GF-D8 (cell line): ENCODE results near the gene VGLL4.
"Not testable (repeated sequence)": the region's sequence is repeated elsewhere in the genome, so short reads cannot be mapped to it uniquely, and the experiment has no call there.

ENCODE experiments used
- DNase-seq: peaks from one replicate; lab custom pipeline; 2025; lab: John Stamatoyannopoulos, UW

VGLL4 gene

DNA sequence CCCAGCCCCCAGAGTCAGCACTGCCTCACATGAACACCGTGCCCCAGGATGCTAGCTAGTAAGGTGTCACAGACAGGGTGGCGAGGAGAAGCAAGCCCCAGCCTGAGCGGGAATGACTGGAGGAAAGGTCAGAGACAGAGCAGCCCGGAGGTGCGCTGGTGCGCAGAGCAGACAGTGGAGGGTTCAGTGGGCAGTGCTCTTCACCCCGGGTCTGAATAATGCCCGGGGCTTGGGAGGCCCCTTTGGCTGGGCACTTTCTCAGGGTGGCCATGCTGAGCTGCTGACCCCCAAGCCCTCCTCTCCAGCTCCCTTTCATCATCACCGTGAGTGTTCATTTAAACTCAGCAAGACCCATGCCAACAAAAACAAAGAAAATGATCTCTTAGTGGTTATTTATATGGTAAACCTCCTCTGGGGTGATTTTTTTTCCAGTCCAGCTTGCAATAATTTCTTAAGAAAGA lies 110.8 kb downstream of the VGLL4 start:
- DNase-seq = no peak

DNA sequence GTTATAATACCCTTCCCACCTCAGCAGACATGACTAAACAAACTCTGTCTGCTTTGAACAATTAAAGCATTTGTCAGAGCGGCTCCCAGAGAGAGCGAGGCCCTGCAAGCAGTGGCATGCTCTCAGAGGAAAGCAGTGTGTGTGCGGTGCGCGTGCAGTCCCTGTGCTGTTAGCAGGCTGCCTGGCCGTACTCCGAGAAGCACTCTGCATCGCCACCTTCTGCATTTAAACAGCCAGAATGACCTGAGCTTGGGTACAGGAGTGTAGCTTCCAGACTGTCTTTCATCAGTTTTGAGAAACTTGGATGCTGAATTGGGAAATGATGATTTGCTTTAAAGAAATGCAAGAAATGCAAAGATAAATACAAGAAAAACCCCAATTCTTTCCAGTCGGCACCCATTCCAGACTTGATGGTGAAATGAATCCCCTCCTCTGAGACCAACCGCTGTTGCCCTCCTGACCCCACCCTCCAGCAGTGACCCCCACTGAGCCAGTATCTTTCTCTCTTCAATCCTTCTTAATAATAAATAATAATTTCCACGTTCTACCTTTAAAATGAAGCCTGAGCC lies 113.5 kb downstream of the VGLL4 start:
- no peak for DNase-seq

- no peak for DNase-seq
Observed at GRCh38 chr3:11529281-11529680, 114.4 kb downstream of the VGLL4 start.

DNA sequence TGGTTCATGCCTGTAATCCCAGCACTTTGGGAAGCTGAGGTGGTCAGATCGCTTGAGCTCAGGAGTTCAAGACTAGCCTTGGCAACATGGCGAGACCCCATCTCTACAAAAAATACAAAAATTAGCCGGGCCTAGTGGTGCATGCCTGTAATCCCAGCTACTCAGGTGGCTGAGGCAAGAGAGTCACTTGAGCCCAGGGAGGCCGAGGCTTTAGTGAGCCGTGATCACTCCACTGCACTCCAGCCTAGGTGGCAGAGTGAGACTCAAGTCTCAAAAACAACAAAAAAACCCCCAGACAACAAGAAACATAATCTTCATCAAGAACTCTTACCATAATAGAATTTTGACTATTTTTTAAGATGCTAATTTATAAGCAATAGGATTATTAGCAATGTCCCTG lies 117.6 kb downstream of the VGLL4 start:
- not testable (repeated sequence) for DNase-seq

GRCh38 chr3:11523572-11524101 lies 120.1 kb downstream of the VGLL4 start:
- DNase-seq = no peak

- no peak for DNase-seq
Observed at GRCh38 chr3:11522953-11523571, 120.7 kb downstream of the VGLL4 start.

DNA sequence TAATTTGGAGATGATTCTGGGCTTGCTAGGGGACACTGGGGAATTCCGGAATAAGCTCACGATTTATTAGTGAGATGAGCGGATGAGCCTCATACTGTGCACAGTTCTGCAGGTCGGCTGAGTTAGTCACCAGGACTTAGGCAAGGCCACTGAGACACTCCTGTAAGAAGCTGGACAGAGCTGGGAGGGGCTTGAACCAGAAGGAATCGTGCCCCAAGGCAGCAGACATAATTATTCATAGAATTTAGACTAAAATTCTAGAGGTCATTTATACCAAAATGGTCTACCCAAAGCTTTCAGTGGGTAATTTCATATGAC lies 121.4 kb downstream of the VGLL4 start:
- no peak for DNase-seq

DNA sequence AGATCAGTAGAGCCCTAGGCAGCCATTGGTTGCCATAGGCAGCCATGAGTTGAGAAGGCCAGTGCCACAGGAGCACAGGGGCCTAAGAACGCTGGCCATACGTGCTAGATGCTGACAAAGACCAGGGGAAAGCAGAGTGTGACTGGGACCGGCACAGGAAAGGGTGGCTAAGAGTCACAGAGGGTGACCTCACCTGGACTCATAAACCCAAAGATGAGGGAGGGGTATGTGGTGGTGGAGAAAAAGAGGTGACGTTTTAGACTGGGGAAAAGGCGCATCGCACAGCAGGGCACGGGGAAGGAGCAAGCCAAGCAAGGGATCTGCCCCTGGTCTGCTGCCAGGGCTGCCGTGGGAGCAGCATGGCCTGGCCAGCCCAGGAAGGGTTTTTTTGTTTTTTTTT lies 122.5 kb downstream of the VGLL4 start:
- no peak for DNase-seq

GRCh38 chr3:11517601-11518000 lies 126.1 kb downstream of the VGLL4 start:
- no peak for DNase-seq

GRCh38 chr3:11514191-11514821 lies 129.4 kb downstream of the VGLL4 start:
- peak; percentile 34 for DNase-seq

DNA sequence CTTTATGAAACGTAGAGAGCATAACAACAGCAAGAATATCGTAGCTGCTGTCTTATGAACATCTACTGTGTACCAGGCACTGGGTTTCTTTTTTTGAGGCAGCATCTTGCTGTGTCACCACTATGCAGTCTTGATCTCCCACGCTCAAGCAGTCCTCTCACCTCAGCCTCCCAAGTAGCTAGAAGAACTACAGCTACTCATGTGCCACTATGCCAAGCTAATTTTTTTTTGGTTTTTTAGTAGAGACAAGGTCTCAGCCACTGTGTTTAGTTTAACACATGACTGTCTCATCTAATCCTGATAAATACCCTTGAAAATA lies 129.9 kb downstream of the VGLL4 start:
- DNase-seq = no peak

DNA sequence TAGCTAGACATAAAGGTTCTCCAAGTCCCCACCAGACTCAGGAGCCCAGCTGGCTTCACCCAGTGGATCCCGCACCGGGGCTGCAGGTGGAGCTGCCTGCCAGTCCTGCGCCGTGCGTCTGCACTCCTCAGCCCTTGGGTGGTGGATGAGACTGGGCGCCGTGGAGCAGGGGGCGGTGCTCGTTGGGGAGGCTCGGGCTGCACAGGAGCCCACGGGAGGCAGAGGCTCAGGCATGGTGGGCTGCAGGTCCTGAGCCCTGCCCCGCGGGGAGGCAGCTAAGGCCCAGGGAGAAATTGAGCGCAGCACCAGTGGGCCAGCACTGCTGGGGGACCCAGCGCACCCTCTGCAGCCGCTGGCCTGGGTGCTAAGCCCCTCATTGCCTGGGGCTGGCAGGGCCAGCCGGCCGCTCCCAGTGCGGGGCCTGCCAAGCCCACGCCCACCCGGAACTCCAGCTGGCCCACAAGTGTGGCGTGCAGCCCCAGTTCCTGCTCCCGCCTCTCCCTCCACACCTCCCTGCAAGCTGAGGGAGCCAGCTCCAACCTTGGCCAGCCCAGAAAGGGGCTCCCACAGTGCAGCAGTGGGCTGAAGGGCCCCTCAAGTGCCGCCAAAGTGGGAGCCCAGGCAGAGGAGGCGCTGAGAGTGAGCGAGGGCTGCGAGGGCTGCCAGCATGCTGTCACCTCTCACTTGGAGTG lies 130.4 kb downstream of the VGLL4 start:
- not testable (repeated sequence) for DNase-seq

DNA sequence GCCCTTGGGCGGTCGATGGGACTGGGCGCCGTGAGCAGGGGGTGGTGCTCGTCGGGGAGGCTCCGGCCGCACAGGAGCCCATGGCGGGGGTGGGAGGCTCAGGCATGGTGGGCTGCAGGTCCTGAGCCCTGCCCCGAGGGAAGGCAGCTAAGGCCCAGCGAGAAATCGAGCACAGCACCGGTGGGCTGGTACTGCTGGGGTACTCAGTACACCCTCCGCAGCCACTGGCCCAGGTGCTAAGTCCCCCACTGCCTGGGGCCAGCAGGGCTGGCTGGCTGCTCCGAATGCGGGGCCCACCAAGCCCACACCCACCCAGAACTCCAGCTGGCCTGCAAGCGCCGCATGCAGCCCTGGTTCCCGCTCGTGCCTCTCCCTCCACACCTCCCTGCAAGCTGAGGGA lies 132.1 kb downstream of the VGLL4 start:
- not testable (repeated sequence) for DNase-seq

DNA sequence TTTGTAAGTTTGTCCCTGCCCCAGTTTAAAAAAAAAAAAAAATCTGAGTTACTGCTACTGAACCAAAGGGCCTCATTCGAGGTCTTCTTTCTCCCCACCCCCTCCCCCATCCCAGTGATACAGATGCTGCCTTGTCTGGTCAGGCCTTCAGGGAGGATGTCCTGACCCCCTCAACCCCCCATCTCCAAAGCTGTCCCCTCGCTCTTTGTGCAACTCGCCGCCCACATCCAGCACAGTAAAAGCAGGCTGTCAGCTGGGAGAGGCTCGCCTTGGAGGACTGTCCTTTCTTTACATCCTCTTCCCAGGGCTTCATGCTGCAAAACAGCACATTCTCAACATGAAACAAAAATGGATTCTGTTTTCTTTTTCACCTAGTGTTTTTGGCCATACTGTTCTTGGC lies 133.4 kb downstream of the VGLL4 start:
- no peak for DNase-seq

GRCh38 chr3:11510001-11510340 lies 133.7 kb downstream of the VGLL4 start:
- no peak for DNase-seq

GRCh38 chr3:11509173-11510000 lies 134.3 kb downstream of the VGLL4 start:
- no peak for DNase-seq

DNA sequence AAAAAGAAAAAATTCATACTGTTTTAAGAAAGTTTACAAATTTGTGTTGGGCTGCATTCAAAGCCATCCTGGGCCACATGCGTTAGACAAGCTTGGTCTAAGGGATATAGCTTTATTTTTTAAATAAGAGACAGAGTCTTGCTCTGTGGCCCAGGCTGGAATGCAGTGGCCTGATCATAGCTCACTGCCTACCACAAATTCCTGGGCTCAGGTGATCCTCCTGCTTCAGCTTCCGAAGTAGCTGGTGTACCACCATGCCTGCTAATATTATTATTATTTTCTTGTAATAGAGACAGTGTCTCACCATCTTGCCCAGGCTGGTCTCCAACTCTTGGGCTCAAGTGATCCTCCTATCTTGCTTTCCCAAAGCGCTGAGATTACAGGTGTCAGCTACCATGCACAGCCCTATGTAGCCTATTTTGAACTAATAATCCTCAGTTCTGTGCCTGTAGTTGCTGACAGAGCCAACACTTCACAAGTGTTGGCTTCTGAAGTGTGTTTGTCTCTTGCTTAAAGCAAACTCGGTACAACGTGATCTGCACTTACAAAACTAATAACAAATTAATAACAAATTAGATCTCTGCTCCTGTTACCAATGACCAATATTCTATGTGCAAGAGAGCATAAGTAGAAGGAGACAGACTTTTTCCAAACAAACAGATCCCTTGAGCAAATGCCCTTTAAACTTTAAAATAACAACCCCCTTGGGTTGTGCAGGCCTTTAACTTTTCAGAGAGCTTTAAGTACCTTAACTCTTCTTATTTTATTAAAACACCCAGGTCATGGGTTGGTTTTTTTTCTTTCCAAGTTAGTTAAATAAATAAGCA lies 135.2 kb downstream of the VGLL4 start:
- DNase-seq = no peak

GRCh38 chr3:11507719-11508118 lies 136.0 kb downstream of the VGLL4 start:
- no peak for DNase-seq
